ENCODE data around the gene SFXN2.
A peak's percentile ranks its signal among the peaks of the same experiment; 100 is the strongest.

The SFXN2 gene

DNA sequence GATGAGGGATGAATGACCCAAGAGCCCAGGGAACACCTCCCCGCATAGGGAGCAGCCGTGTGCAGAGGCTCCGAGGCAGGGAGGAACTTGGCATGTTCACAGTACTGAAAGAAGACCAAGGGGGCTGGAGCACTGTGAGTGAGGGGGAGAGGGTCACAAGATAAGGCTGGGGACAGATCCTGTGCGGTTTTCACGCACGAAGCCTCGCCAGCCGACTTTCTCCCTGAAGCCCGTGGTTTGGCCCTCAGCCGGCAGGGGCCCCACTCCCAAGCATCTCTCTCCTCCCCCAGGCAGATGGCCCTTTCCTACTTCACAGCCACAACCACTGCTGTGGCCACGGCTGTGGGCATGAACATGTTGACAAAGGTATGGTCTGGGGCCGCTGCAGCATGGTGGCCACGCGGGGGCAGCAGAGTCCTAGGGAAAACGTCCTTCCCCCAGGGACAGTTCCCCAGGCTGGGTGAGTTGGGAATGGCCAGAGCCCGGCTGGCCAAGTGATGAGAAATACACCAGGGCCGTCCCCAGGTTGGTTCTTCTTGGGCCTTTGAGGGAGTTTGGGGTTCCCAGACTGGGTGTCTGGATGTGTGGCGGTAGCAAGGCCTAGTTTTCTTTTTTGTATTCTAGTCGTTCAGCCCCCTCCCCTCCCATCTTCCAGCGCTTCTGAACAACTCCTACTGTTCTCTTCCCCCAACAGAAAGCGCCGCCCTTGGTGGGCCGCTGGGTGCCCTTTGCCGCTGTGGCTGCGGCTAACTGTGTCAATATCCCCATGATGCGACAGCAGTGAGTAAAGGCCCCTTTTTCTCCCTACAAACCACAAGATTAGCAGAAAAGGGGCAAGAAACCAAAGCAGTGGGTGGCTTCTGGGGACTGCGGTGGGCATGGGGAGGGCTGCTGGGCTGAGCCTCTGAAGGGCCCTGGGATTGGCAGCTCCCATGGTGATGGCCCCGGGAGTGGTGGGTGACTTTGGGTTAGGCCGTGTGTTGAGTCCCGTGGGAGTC, 14.9 kb downstream of the SFXN2 start:
- peak in 1 of 2 experiments; percentile 83 for DNase-seq (ENCODE audit: low read depth in 1 of 2, low spot score in 1 of 2)
- Histone ChIP-seq H3K4me3 (replicated peaks; ENCODE audit: insufficient read depth, low read length) (no peak overlapping the region), H3K27ac (replicated peaks) (peak overlapping the region; percentile 17), H3K27me3 (ENCODE audit: insufficient read depth, poor library complexity, severe bottlenecking) (no peaks in the 10 kb centered on the region)
- TF ChIP-seq SPI1 (IDR thresholded peaks at IDR 0.05; ENCODE audit: borderline replicate concordance, low read depth) (peak; percentile 22; the same call in 1 of the 2 replicates), POLR2AphosphoS5 (IDR thresholded peaks at IDR 0.05; ENCODE audit: low read depth) (peak; percentile 90), CTCF (IDR thresholded peaks at IDR 0.05; ENCODE audit: insufficient read depth, low read length) (peak; percentile 88), GABPA (IDR thresholded peaks at IDR 0.05; ENCODE audit: low read depth) (no peak)
- TF ChIP-seq, protein P1, sequence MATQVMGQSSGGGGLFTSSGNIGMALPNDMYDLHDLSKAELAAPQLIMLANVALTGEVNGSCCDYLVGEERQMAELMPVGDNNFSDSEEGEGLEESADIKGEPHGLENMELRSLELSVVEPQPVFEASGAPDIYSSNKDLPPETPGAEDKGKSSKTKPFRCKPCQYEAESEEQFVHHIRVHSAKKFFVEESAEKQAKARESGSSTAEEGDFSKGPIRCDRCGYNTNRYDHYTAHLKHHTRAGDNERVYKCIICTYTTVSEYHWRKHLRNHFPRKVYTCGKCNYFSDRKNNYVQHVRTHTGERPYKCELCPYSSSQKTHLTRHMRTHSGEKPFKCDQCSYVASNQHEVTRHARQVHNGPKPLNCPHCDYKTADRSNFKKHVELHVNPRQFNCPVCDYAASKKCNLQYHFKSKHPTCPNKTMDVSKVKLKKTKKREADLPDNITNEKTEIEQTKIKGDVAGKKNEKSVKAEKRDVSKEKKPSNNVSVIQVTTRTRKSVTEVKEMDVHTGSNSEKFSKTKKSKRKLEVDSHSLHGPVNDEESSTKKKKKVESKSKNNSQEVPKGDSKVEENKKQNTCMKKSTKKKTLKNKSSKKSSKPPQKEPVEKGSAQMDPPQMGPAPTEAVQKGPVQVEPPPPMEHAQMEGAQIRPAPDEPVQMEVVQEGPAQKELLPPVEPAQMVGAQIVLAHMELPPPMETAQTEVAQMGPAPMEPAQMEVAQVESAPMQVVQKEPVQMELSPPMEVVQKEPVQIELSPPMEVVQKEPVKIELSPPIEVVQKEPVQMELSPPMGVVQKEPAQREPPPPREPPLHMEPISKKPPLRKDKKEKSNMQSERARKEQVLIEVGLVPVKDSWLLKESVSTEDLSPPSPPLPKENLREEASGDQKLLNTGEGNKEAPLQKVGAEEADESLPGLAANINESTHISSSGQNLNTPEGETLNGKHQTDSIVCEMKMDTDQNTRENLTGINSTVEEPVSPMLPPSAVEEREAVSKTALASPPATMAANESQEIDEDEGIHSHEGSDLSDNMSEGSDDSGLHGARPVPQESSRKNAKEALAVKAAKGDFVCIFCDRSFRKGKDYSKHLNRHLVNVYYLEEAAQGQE (IDR thresholded peaks at IDR 0.05; ENCODE audit: insufficient replicate concordance, low read depth) = no peak

DNA sequence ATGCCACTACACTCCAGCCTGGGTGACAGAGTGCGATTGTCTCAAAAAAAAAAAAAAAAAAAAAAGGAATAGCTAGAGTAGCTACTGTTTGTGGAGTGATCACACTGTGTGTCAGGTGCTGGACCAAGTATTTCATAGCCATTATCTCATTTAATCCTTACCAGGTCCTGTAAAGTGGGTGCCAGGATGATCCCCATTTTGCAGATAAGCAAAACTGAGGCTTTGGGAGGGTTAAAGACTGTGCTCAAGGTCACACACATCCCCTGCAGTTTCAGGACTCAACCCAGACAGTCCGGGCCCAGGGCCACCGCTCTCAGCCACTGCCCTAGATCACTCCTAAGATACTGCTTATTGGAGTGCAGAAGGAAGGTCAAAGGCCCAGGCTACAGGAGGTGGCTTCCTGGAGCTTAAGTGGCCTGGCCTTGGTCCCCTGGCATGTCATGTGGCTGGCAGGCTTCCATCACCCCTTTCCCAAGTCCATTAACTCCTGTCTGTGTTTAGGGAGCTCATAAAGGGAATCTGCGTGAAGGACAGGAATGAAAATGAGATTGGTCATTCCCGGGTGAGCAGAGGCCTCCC, 16.9 kb downstream of the SFXN2 start:
- TF ChIP-seq, protein P1 (IDR thresholded peaks at IDR 0.05; ENCODE audit: insufficient replicate concordance, low read depth) = no peak
- TF ChIP-seq SPI1 (IDR thresholded peaks at IDR 0.05; ENCODE audit: borderline replicate concordance, low read depth) = no peak
- TF ChIP-seq POLR2AphosphoS5 (IDR thresholded peaks at IDR 0.05; ENCODE audit: low read depth) = no peak
- no peak for TF ChIP-seq GABPA (IDR thresholded peaks at IDR 0.05; ENCODE audit: low read depth)
- TF ChIP-seq CTCF (IDR thresholded peaks at IDR 0.05; ENCODE audit: insufficient read depth, low read length) = no peak
- no peak for DNase-seq (ENCODE audit: low read depth in 1 of 2, low spot score in 1 of 2)
- Histone ChIP-seq H3K27ac (replicated peaks) (no peak overlapping the region), H3K27me3 (ENCODE audit: insufficient read depth, poor library complexity, severe bottlenecking) (no peaks in the 10 kb centered on the region), H3K4me3 (replicated peaks; ENCODE audit: insufficient read depth, low read length) (no peak overlapping the region)

GRCh38 chr10:102732661-102733060, 18.2 kb downstream of the SFXN2 start:
- TF ChIP-seq, protein P1 (IDR thresholded peaks at IDR 0.05; ENCODE audit: insufficient replicate concordance, low read depth) = no peak
- TF ChIP-seq SPI1 (IDR thresholded peaks at IDR 0.05; ENCODE audit: borderline replicate concordance, low read depth) (no peak), GABPA (IDR thresholded peaks at IDR 0.05; ENCODE audit: low read depth) (no peak), POLR2AphosphoS5 (IDR thresholded peaks at IDR 0.05; ENCODE audit: low read depth) (no peak), CTCF (IDR thresholded peaks at IDR 0.05; ENCODE audit: insufficient read depth, low read length) (no peak)
- DNase-seq (ENCODE audit: low read depth in 1 of 2, low spot score in 1 of 2) = no peak
- H3K27ac ChIP-seq (replicated peaks) = no peak overlapping the region

More at GRCh38 chr10:102732661-102733060, 18.2 kb downstream of the SFXN2 start:
- Histone ChIP-seq H3K4me3 (replicated peaks; ENCODE audit: insufficient read depth, low read length) (no peak overlapping the region), H3K27me3 (ENCODE audit: insufficient read depth, poor library complexity, severe bottlenecking) (no peaks in the 10 kb centered on the region)

Data from HL-60 (cell line).